BJ (cell line): ENCODE measurements around the gene STK25. TPM values are rescaled to one million over a fixed set of nuclear protein-coding genes. Genes with fewer than 3 reads are reported as not detected.
"Not testable (repeated sequence)": the region's sequence is repeated elsewhere in the genome, so short reads cannot be mapped to it uniquely, and the experiment has no call there.

Experiments
- CTCF ChIA-PET: fragments of 350-600 bp; formaldehyde crosslinking; extraction: SDS; loops from one replicate; lab custom pipeline; 2021; ENCODE audit warnings: antibody characterized with exemption, inconsistent platforms; lab: Yijun Ruan, JAX
- POLR2A ChIA-PET: fragments of 300-600 bp; sonication (Branson Sonifier 250); formaldehyde crosslinking; extraction: SDS; loops from one replicate; lab custom pipeline; 2021; ENCODE audit warnings: antibody characterized with exemption; lab: Charles Lee
- DNase-seq: peaks from one replicate; pipeline ENCODE4 v3.0.0-alpha.2; 2011; ENCODE audit warnings: low read depth
- H3K27me3 ChIP-seq: 2 replicates; pipeline ENCODE4 v1.6.0; 2011; ENCODE audit warnings: low read length; ENCODE audit not compliant: control insufficient read depth, insufficient read depth
- H3K36me3 ChIP-seq: 2 replicates; pipeline ENCODE4 v1.5.1; 2011; ENCODE audit warnings: low read length; ENCODE audit not compliant: control insufficient read depth, insufficient read depth
- H3K4me3 ChIP-seq: 2 replicates; pipeline ENCODE4 v1.5.1; 2011; ENCODE audit warnings: low read depth, mild to moderate bottlenecking, control low read depth, low read length
- CTCF ChIP-seq: IDR thresholded peaks from 2 replicates; pipeline ENCODE4 v1.5.1; 2011; ENCODE audit warnings: low read depth, mild to moderate bottlenecking, control low read depth, inconsistent platforms, low read length, moderate library complexity; ENCODE audit not compliant: insufficient read depth
- polyA plus RNA-seq: library from polyadenylated mRNA; depleted of rRNA; stranded (reverse); fragments of >200 nt; gene quantifications from 2 replicates; pipeline ENCODE4 v1.2.3, GENCODE V29; 2011

STK25 gene
- polyA plus RNA-seq, 1 experiment, result 386 TPM

GRCh38 chr2:241532733-241533601, 24.6 kb upstream of the STK25 start:
- DNase-seq, result no peak
- H3K36me3 ChIP-seq, result no peaks in the 10 kb centered on the region
- ChIA-PET CTCF (no interaction called here), POLR2A (no interaction called here)
- TF ChIP-seq CTCF, result no peak
- no peak overlapping the region for H3K4me3 ChIP-seq
- H3K27me3 ChIP-seq, result peaks cover 3% of the 10 kb centered on the region; the same call in 1 of the 2 replicates

- ChIA-PET POLR2A (no interaction called here), CTCF (no interaction called here)
- no peak for DNase-seq
- TF ChIP-seq CTCF, result no peak
- Histone ChIP-seq H3K4me3 (no peak overlapping the region), H3K36me3 (no peaks in the 10 kb centered on the region), H3K27me3 (peaks cover 3% of the 10 kb centered on the region; the same call in 1 of the 2 replicates)
Observed at GRCh38 chr2:241532168-241532567, 23.8 kb upstream of the STK25 start.

GRCh38 chr2:241531161-241531722, 22.9 kb upstream of the STK25 start:
- no peak for DNase-seq
- Histone ChIP-seq H3K4me3 (no peak overlapping the region), H3K36me3 (no peaks in the 10 kb centered on the region), H3K27me3 (peaks cover 3% of the 10 kb centered on the region; the same call in 1 of the 2 replicates)
- ChIA-PET CTCF (no interaction called here), POLR2A (no interaction called here)
- TF ChIP-seq CTCF, result no peak

- DNase-seq, result no peak
- no peak for TF ChIP-seq CTCF
- Histone ChIP-seq H3K27me3 (peaks cover 3% of the 10 kb centered on the region; the same call in 1 of the 2 replicates), H3K36me3 (no peaks in the 10 kb centered on the region), H3K4me3 (no peak overlapping the region)
- ChIA-PET POLR2A (no interaction called here), CTCF (no interaction called here)
Observed at GRCh38 chr2:241530571-241530970, 22.2 kb upstream of the STK25 start.

GRCh38 chr2:241525818-241526780, 17.7 kb upstream of the STK25 start:
- POLR2A ChIA-PET, H3K4me3 ChIP-seq, H3K27me3 ChIP-seq, H3K36me3 ChIP-seq, CTCF ChIA-PET, DNase-seq: not testable (repeated sequence)
